Measurements from ENCODE around the gene NFE2L1. TPM values are rescaled to one million over a fixed set of nuclear protein-coding genes. Genes with fewer than 3 reads are reported as not detected.

NFE2L1 gene
- total and polyA plus RNA-seq, 9 of the 15 experiments (the other 6 are each of a cell fraction or from before 2014, with no cell fraction given), result 2.0 to 68.6 (median 39.7) TPM

DNA sequence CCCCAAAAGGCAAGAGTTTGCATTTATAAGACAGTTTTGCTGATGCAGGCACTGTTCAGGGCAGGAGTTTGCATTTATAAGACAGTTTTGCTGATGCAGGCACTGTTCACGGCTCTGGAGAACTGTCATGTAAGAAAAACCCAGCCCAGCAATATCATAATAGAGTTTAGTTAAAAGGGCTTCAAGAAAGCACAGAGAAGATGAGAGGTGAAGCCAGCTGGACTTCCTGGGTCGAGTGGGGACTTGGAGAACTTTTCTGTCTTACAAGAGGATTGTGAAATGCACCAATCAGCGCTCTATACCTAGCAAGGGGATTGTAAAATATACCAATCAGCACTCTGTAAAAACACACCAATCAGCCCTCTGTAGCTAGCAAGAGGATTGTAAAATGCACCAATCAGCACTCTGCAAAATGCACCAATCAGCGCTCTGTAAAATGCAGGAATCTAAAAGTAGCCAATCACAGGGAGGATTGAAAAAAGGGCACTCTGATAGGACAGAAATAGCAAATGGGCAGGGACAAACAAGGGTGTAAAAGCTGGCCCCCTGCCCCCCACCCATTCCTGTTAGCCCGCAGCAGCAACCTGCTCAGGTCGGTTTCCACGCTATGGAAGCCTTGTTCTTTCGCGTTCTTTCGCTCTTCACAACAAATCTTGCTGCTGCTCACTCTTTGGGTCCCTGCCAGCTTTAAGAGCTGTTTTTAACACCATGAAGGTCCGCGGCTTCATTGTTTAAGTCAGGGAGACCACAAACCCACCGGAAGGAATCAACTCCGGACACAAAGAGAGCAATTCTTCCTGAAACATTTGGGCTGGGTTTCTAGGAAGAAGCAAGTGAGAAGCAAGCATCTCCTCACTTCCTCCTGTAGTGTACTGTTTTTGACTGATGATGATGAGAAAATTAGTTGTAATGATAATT, 54.9 kb downstream of the NFE2L1 start:
- CTCF ChIA-PET (ENCODE audit: low intra/inter-chr PET ratio), result no interaction called here
- in situ Hi-C loops (cut with MboI), result no loop called here
- no TSS peak for BruUV-seq (replicated peaks)
- Histone ChIP-seq H3K9ac (ENCODE audit: insufficient read depth in 1 of 2, low read depth in 2 of 2, low read length in 2 of 2) (no peak overlapping the region), H3K36me3 (ENCODE audit: control insufficient read depth, insufficient read depth, low read length) (peaks cover 4% of the 10 kb centered on the region; the same call in 1 of the 3 replicates), H3K27me3 (ENCODE audit: control insufficient read depth in 2 of 2, insufficient read depth in 2 of 2, low read length in 2 of 2) (no peaks in the 10 kb centered on the region), H3K9me1 (ENCODE audit: control insufficient read depth, insufficient read depth, low read length) (no peaks in the 10 kb centered on the region), H3K4me3 (no peak overlapping the region), H3K27ac (ENCODE audit: extremely low read depth, low read depth, low read length) (no peak overlapping the region), H3K4me2 (ENCODE audit: insufficient read depth, low read length) (no peak overlapping the region), H3K9me3 (replicated peaks; ENCODE audit: control insufficient read depth, insufficient read depth, low read depth, low read length) (0 out of 2 replicates have a peak, but pooled peaks cover 3% of the 10 kb centered on the region), H4K20me1 (replicated peaks; ENCODE audit: control insufficient read depth, insufficient read depth, low read length) (no peaks in the 10 kb centered on the region), H3K4me1 (replicated peaks in 1 of 2; ENCODE audit: control insufficient read depth in 2 of 2, insufficient read depth in 2 of 2, low read length in 2 of 2) (peaks cover 3 to 28% of the 10 kb centered on the region in 2 experiments; a peak in 3 of 5 replicates), H3K79me2 (ENCODE audit: control insufficient read depth, insufficient read depth, low read length) (peaks cover 32% of the 10 kb centered on the region), H2AFZ (ENCODE audit: low read depth, low read length) (no peak overlapping the region)
- no peak for ATAC-seq
- FAIRE-seq, result no peak
- WGBS (ENCODE audit: insufficient coverage, low coverage, missing lambda C conversion rate), result 88% methylated on average over 14 of the region's 14 CpGs
- POLR2A ChIA-PET, result interaction anchor here (0.6 kb wide), 1 partner anchor 49 kb away, joined by 5 read pairs; no protein-coding TSS in a partner anchor
- DNase-seq (ENCODE audit: extremely low read depth in 1 of 4, low spot score in 3 of 4), result peak in 1 of 4 experiments; percentile 18
- intact Hi-C loops (cut with micrococcal nuclease), result no loop called here
- TF ChIP-seq, protein P1, sequence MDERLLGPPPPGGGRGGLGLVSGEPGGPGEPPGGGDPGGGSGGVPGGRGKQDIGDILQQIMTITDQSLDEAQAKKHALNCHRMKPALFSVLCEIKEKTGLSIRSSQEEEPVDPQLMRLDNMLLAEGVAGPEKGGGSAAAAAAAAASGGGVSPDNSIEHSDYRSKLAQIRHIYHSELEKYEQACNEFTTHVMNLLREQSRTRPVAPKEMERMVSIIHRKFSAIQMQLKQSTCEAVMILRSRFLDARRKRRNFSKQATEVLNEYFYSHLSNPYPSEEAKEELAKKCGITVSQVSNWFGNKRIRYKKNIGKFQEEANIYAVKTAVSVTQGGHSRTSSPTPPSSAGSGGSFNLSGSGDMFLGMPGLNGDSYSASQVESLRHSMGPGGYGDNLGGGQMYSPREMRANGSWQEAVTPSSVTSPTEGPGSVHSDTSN (CRISPR knock-in tag; IDR thresholded peaks at IDR 0.05; ENCODE audit: low read depth), result no peak
- TF ChIP-seq, protein P1 (tag; conservative IDR thresholded peaks at IDR 0.05; ENCODE audit: low read depth), result no peak
- no peak for TF ChIP-seq ZNF24 (IDR thresholded peaks at IDR 0.05)
- TF ChIP-seq, protein P2, sequence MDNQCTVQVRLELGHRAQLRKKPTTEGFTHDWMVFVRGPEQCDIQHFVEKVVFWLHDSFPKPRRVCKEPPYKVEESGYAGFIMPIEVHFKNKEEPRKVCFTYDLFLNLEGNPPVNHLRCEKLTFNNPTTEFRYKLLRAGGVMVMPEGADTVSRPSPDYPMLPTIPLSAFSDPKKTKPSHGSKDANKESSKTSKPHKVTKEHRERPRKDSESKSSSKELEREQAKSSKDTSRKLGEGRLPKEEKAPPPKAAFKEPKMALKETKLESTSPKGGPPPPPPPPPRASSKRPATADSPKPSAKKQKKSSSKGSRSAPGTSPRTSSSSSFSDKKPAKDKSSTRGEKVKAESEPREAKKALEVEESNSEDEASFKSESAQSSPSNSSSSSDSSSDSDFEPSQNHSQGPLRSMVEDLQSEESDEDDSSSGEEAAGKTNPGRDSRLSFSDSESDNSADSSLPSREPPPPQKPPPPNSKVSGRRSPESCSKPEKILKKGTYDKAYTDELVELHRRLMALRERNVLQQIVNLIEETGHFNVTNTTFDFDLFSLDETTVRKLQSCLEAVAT (IDR thresholded peaks at IDR 0.05), result peak in 1 of 2 experiments; percentile 64; a peak in 1 of 4 replicates
- no peak for TF ChIP-seq PTRF (tag; IDR thresholded peaks at IDR 0.05)
- no peak for TF ChIP-seq FOXA1 (IDR thresholded peaks at IDR 0.05; ENCODE audit: borderline replicate concordance)
- no peak for TF ChIP-seq HNRNPK (IDR thresholded peaks at IDR 0.05; ENCODE audit: low read depth, low read length, poor library complexity, severe bottlenecking)
- TF ChIP-seq CC2D1A (IDR thresholded peaks at IDR 0.05), result peak; percentile 87
- peak; percentile 61; the same call in 1 of the 2 replicates for TF ChIP-seq MBD2 (IDR thresholded peaks at IDR 0.05; ENCODE audit: borderline replicate concordance, low read depth)
- peak; percentile 24; the same call in 1 of the 2 replicates for TF ChIP-seq C11orf30 (IDR thresholded peaks at IDR 0.05; ENCODE audit: low read depth)
- no peak for TF ChIP-seq CXXC5 (CRISPR knock-in tag; IDR thresholded peaks at IDR 0.05)
- TF ChIP-seq, protein P3, sequence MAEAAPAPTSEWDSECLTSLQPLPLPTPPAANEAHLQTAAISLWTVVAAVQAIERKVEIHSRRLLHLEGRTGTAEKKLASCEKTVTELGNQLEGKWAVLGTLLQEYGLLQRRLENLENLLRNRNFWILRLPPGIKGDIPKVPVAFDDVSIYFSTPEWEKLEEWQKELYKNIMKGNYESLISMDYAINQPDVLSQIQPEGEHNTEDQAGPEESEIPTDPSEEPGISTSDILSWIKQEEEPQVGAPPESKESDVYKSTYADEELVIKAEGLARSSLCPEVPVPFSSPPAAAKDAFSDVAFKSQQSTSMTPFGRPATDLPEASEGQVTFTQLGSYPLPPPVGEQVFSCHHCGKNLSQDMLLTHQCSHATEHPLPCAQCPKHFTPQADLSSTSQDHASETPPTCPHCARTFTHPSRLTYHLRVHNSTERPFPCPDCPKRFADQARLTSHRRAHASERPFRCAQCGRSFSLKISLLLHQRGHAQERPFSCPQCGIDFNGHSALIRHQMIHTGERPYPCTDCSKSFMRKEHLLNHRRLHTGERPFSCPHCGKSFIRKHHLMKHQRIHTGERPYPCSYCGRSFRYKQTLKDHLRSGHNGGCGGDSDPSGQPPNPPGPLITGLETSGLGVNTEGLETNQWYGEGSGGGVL (CRISPR knock-in tag; IDR thresholded peaks at IDR 0.05), result no peak
- TF ChIP-seq ZNF316 (IDR thresholded peaks at IDR 0.05), result peak; percentile 76
- no peak for TF ChIP-seq TRIM24 (IDR thresholded peaks at IDR 0.05)
- peak; percentile 28 for TF ChIP-seq RBM25 (IDR thresholded peaks at IDR 0.05; ENCODE audit: low read depth, low read length, severe bottlenecking)
